Right lobe of liver (tissue), 6 donors: Measurements from ENCODE around the gene KCNQ5. TPM values are rescaled to one million over a fixed set of nuclear protein-coding genes. Genes with fewer than 3 reads are reported as not detected.

ENCODE experiments used
- ATAC-seq, 4 donors: fragments of 200-7000 bp; cut with Tn5 transposase; one replicate each; pipeline ENCODE4 v1.9.1; 2020; ENCODE audit warnings: mild to moderate bottlenecking in 4 of 4, moderate library complexity in 4 of 4
- DNase-seq, 3 donors: peaks; one replicate each; pipeline ENCODE4 v3.0.0-alpha.2; 2020
- H3K27ac ChIP-seq, 3 donors: fragments of 200-600 bp; one replicate each; pipeline ENCODE4 v1.8.0; 2022
- H3K27me3 ChIP-seq, 2 donors: fragments of 200-600 bp; one replicate each; pipeline ENCODE4 v1.8.0; 2022
- H3K36me3 ChIP-seq, 4 donors: fragments of 200-600 bp; sonication (generic) in 1 of 4; one replicate each; pipeline versions ENCODE4 v1.5.1 to v1.8.0; 2017 to 2022; ENCODE audit warnings: control low read depth in 1 of 4
- H3K4me1 ChIP-seq, 4 donors: fragments of 200-600 bp; sonication (generic) in 1 of 4; one replicate each; pipeline versions ENCODE4 v1.5.1 to v1.8.0; 2017 to 2022; ENCODE audit warnings: control low read depth in 1 of 4
- H3K4me3 ChIP-seq, 3 donors: fragments of 200-600 bp; one replicate each; pipeline ENCODE4 v1.8.0; 2022
- H3K9me3 ChIP-seq, 4 donors: fragments of 200-600 bp; sonication (generic) in 1 of 4; one replicate each; pipeline versions ENCODE4 v1.5.1 to v1.8.0; 2017 to 2022; ENCODE audit warnings: control low read depth in 1 of 4
- POLR2A ChIP-seq: fragments of 450-650 bp; IDR thresholded peaks from one replicate; pipeline ENCODE4 v1.6.1; 2017; ENCODE audit warnings: antibody characterized with exemption, mild to moderate bottlenecking
- WGBS: methylation state at CpG from one replicate; pipeline ENCODE4 v1.1.6; 2018; ENCODE audit warnings: low coverage, low lambda C conversion rate; ENCODE audit not compliant: insufficient coverage; ENCODE audit errors: missing lambda C conversion rate; 5-methylcytosine and 5-hydroxymethylcytosine counted together
- intact Hi-C, 2 donors: fragments of 100-400 bp; cut with DNase I; formaldehyde crosslinking; loops; one replicate each; pipeline versions ENCODE4 v1.11.2 to v1.14.1; 2022
- total RNA-seq, 6 experiments: library from RNA; depleted of rRNA in 2 of 6; stranded (reverse); fragments of >200 nt in 2 of 6; fragmentation: NEBNext Ultra II Directional in 3 of 6; extraction: Animal tissue kit (Norgen Biotek cat#: 25700) in 3 of 6; gene quantifications; one replicate each; pipeline versions ENCODE4 v1.1.0 to v1.2.4, GENCODE V29; 2016 to 2023
- TF ChIP-seq, protein P1 (sequence below), 4 donors: fragments of 200-600 bp in 3 of 4; fragments of 450-650 bp in 1 of 4; IDR thresholded peaks; one replicate each; pipeline versions ENCODE4 v1.5.1 to v1.8.0; 2016 to 2022; ENCODE audit warnings: antibody characterized with exemption in 4 of 4, mild to moderate bottlenecking in 2 of 4
- donor health status: DM: no; HTN: yes; CAD: no.
- donor health status: DM: no; HTN: no; CAD: no.
- donor health status: DM: no; HTN: no; CAD: no.
- donor health status: DM: no; HTN: yes; CAD: no.
- donor health status: DM: no; HTN: yes; CAD: no.

The KCNQ5 gene
- total RNA-seq, 6 experiments from 2014 or later = 0.04 to 0.11 TPM; not detected in 4

DNA sequence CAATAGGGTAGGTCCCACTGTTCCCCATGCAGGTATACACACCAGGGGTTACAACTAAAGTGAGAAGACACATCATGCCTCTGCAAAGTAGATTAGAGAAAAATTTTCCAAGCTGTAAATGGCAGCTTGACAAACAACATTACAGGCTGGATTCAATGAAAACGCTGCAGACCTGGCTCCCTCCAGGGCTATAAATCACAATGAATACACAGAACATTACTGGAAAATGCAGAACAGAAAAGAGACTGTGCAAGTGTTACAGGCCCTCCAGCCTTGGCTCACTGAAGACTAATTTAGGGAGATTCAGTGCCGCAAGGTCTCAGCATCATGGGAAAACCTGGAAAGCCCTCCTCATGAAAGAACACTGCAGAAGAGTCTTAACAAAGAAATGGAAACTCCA lies 395.6 kb downstream of the KCNQ5 start:
- no peaks in the 10 kb centered on the region for H3K36me3 ChIP-seq
- H3K9me3 ChIP-seq = no peaks in the 10 kb centered on the region
- TF ChIP-seq POLR2A = no peak
- TF ChIP-seq, protein P1, sequence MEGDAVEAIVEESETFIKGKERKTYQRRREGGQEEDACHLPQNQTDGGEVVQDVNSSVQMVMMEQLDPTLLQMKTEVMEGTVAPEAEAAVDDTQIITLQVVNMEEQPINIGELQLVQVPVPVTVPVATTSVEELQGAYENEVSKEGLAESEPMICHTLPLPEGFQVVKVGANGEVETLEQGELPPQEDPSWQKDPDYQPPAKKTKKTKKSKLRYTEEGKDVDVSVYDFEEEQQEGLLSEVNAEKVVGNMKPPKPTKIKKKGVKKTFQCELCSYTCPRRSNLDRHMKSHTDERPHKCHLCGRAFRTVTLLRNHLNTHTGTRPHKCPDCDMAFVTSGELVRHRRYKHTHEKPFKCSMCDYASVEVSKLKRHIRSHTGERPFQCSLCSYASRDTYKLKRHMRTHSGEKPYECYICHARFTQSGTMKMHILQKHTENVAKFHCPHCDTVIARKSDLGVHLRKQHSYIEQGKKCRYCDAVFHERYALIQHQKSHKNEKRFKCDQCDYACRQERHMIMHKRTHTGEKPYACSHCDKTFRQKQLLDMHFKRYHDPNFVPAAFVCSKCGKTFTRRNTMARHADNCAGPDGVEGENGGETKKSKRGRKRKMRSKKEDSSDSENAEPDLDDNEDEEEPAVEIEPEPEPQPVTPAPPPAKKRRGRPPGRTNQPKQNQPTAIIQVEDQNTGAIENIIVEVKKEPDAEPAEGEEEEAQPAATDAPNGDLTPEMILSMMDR (IDR thresholded peaks at IDR 0.05) = no peak
- DNase-seq (no peak), ATAC-seq (no peak)
- WGBS = 44% methylated on average over 2 of the region's 2 CpGs
- H3K27ac ChIP-seq = no peak overlapping the region
- H3K4me3 ChIP-seq = no peak overlapping the region
- H3K4me1 ChIP-seq = no peaks in the 10 kb centered on the region
- intact Hi-C loops = no loop called here
- H3K27me3 ChIP-seq = no peaks in the 10 kb centered on the region

DNA sequence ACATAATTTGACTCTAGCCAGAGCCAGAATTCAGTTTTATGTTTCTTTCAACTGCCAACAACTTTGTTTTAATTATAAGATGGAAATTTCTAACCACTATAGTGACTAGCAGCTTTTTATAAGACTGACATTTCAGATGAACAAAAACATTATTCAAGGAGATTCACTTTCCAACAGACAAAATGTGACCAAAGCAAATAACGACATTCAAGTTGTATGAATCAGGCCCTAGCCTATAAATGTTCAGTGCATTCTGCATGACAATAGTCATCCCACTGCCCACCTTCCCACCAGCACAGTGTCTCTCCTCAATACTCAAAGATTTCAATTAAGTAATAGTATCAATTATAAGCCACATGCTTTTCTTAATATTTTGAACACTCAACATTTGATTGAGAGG lies 402.7 kb downstream of the KCNQ5 start:
- TF ChIP-seq POLR2A = no peak
- TF ChIP-seq, protein P1 (IDR thresholded peaks at IDR 0.05) = no peak

DNA sequence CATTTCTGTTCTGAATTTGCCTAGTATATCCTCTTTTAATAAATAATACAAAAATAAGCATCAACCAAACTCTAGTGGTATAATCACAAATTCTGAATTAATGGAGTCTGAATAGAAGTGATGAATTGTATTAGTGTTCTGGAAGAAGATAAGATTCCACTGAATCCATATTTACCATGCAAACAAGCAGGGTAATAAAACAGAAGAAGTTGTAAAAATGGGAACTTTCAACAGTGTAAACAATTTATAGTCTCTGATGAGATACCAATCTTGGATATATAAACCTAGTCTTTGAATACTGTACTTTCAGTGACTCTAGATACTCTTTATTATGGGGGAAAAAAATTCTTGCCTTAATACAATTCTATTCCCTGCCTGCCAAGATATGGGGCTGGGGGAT lies 405.8 kb downstream of the KCNQ5 start:
- DNase-seq (no peak), ATAC-seq (no peak)
- TF ChIP-seq POLR2A = no peak
- TF ChIP-seq, protein P1 (IDR thresholded peaks at IDR 0.05) = no peak
- H3K4me3 ChIP-seq = no peak overlapping the region
- no peaks in the 10 kb centered on the region for H3K9me3 ChIP-seq
- H3K36me3 ChIP-seq = no peaks in the 10 kb centered on the region
- no peaks in the 10 kb centered on the region for H3K4me1 ChIP-seq
- no peaks in the 10 kb centered on the region for H3K27me3 ChIP-seq
- intact Hi-C loops = no loop called here
- no peak overlapping the region for H3K27ac ChIP-seq

More for the DNA sequence above, 402.7 kb downstream of the KCNQ5 start:
- intact Hi-C loops = no loop called here
- Histone ChIP-seq H3K4me3 (no peak overlapping the region), H3K27ac (no peak overlapping the region), H3K9me3 (no peaks in the 10 kb centered on the region), H3K4me1 (no peaks in the 10 kb centered on the region), H3K36me3 (no peaks in the 10 kb centered on the region), H3K27me3 (no peaks in the 10 kb centered on the region)
- 56% methylated on average over 1 of the region's 1 CpG for WGBS
- ATAC-seq (no peak), DNase-seq (no peak)

DNA sequence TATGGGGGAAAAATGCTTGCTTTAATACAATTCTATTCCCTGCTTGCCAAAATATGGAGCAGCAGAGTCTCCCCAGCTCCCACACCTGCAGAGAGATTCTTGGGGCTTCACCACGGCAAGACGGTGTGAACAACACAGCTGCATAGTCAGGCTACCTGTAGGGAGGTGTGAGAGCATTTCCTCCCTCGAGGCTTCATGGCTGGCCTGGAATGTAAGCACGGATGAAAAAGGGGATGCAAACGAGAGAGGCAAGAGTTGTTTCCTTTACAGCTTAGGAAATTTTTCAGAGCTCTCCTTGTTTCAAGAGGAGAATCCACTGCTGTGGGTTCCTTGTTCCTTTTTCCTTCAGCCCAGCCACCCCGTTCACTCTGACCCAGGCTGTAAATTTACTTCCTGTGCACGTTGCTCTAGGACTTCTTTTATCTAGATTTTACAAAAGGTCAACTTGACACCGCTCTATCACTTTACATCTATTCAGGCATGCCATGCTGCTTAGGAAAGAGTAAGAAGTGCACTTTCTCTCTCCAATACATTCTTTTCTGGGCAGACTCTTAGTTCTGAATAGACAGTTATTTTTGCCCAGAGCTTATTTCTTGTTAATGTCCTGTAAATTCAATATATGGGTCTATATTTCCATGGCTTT lies 406.4 kb downstream of the KCNQ5 start:
- no peaks in the 10 kb centered on the region for H3K4me1 ChIP-seq
- TF ChIP-seq, protein P1 (IDR thresholded peaks at IDR 0.05) = no peak
- no peak for TF ChIP-seq POLR2A
- H3K27ac ChIP-seq = no peak overlapping the region
- intact Hi-C loops = no loop called here
- ATAC-seq (no peak), DNase-seq (no peak)
- no peaks in the 10 kb centered on the region for H3K27me3 ChIP-seq
- H3K9me3 ChIP-seq = no peaks in the 10 kb centered on the region
- 20% methylated on average over 3 of the region's 8 CpGs for WGBS
- no peaks in the 10 kb centered on the region for H3K36me3 ChIP-seq
- no peak overlapping the region for H3K4me3 ChIP-seq
